ENCODE measurements around the gene KLK8. TPM values are rescaled to one million over a fixed set of nuclear protein-coding genes. Genes with fewer than 3 reads are reported as not detected.
"Not testable (repeated sequence)": the region's sequence is repeated elsewhere in the genome, so short reads cannot be mapped to it uniquely, and the experiment has no call there.

Gene KLK8
- total RNA-seq, 2 experiments from 2014 or later = not detected

DNA sequence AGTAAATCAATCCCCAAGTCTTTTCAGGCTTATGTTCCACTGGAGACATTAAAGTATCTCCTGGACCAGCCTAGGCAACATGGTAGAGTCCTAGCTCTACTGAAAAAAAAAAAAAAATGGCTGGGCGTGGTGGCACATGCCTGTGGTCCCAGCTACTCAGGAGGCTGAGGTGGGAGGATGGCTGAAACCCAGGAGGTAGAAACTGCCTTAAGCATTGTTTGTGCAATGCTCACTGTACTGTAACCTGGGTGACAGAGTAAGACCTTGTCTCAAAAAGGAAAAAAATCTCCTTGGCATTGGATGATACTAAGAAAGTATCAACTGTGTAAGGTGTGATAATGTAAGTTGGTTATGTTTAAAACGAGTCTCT lies 8.8 kb downstream of the KLK8 start:
- H3K4me1 Mint-ChIP-seq = no peaks in the 10 kb centered on the region
- no peak overlapping the region for H3K4me3 Mint-ChIP-seq
- POLR2A ChIA-PET = no interaction called here
- DNase-seq = no peak
- no peaks in the 10 kb centered on the region for H3K36me3 Mint-ChIP-seq (ENCODE audit: low read depth)
- CTCF ChIA-PET = no interaction called here
- H3K27ac Mint-ChIP-seq = no peak overlapping the region
- peaks cover 3% of the 10 kb centered on the region for H3K9me3 Mint-ChIP-seq
- peaks cover 20% of the 10 kb centered on the region for H3K27me3 Mint-ChIP-seq

DNA sequence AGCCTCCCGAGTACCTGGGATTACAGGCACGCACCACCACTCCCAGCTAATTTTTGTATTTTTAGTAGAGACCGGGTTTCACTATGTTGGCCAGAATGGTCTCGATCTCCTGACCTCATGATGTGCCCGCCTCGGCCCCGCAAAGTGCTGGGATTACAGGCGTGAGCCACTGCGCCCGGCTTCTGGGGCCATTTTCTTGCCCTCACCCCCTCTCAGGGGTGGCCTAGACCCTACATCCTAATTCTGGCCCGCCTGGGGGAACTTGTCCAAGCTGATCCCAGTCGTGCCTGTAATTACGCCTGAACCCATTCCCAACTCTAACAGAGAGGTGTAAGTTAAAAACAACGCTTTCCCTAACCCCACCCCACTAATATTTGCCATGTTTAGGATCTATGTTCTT lies 17.0 kb downstream of the KLK8 start:
- peaks cover 21% of the 10 kb centered on the region for H3K27me3 Mint-ChIP-seq
- DNase-seq; H3K4me3 Mint-ChIP-seq; POLR2A ChIA-PET; H3K36me3 Mint-ChIP-seq (ENCODE audit: low read depth); H3K4me1 Mint-ChIP-seq; H3K27ac Mint-ChIP-seq; H3K9me3 Mint-ChIP-seq: not testable (repeated sequence)
- CTCF ChIA-PET = interaction anchor here (0.6 kb wide), 1 partner anchor 647 kb away, joined by 4 read pairs; no protein-coding TSS in a partner anchor

DNA sequence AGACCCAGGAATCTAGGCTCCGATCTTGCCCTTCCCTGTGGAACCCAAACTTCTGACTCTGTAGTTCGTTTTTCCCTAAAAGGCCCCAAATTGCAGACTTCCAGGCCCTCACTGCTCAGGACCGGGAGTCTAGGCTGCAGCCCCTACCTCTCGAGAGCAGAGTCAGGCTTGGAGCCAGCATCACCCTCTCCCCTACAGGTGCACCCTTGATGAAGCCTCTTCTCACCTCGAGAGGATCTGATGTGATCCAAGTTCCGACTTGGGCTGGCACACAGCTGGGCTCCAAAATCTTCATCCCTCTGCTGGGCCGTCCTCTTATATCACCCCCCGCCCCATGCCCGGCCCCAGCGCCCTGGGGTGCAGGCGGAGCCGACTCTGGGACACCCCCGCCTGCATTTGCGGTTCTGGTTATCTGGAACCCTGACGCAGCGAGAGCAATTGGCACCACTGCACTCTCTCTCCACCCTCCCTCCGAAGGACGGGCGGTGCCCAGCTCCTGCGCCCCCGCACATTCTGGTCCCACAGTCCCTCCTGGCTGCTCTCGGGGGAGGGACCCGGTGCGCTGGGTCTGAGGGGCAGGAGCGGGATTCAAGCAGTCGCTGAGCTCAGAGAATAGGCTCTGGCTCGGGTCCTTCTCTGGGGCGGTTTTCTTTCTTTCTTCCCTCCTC lies 17.6 kb downstream of the KLK8 start, which contains the start of gene KLK7:
TSS of gene KLK7 (minus strand) at position 293 of the 668 bp plus-strand sequence. CDS start 1,518 bp downstream, outside the sequence.
- CTCF ChIA-PET = interaction anchor here (0.5 to 0.6 kb wide), 2 partner anchors 37 to 647 kb away, joined by 3 to 4 read pairs; no protein-coding TSS in a partner anchor
- Mint-ChIP-seq H3K27ac (no peak within 1 kb of the TSS), H3K27me3 (peaks cover 17% of the 10 kb centered on the region), H3K4me3 (no peak within 1 kb of the TSS), H3K36me3 (ENCODE audit: low read depth) (no peaks in the 10 kb centered on the region), H3K4me1 (no peaks in the 10 kb centered on the region), H3K9me3 (no peaks in the 10 kb centered on the region)
- no peak for DNase-seq
- POLR2A ChIA-PET = no interaction called here

DNA sequence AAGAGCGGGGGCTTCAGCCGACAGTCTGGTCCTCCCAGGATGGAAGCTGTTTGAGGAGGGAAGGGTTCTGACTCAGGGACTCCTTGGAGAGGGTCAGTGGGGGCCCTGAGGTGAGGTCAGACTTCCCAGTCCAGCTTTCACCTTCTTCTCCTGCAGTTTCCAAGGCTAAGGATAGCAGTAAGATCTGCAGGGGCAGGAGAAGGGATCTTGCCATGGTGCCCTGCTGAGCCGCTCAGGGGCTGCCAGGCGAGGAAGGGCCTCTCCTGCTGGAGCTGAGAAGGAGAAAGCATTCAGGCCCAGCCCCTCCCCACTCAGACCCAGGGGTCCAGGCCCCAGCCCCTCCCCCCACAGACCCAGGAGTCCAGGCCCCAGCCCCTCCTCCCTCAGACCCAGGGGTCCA lies 19.2 kb downstream of the KLK8 start:
- no peaks in the 10 kb centered on the region for H3K9me3 Mint-ChIP-seq
- no peaks in the 10 kb centered on the region for H3K36me3 Mint-ChIP-seq (ENCODE audit: low read depth)

DNA sequence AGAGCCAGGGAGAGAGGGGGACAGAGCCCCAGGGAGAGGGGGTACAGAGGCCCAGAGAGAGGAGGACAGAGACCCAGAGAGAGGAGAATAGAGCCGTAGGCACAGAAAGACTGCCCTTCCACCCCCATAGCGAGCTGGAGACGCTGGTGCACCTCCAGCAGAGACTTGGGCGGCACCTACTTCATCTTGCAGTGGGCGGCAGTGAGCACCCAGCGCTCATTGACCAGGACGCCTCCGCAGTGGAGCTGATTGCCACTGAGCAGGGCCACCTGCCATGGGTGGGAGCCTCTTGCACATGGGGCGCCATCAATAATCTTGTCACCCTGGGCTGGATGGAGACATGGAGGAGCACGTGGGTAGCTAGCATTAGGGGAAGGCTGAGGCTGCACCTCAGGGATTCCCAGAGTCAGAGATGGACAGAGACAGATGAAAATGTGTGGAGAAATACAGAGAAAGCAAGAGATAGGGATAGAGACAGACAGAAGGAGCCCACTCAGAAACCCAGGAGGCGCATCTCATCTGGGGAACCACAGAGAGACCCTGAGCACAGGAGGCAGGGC lies 19.7 kb downstream of the KLK8 start:
- peaks cover 14% of the 10 kb centered on the region for H3K27me3 Mint-ChIP-seq
- H3K27ac Mint-ChIP-seq = no peak overlapping the region
- DNase-seq = no peak
- H3K36me3 Mint-ChIP-seq (ENCODE audit: low read depth) = no peaks in the 10 kb centered on the region
- no peaks in the 10 kb centered on the region for H3K4me1 Mint-ChIP-seq
- H3K9me3 Mint-ChIP-seq = no peaks in the 10 kb centered on the region
- ChIA-PET POLR2A (no interaction called here), CTCF (no interaction called here)
- H3K4me3 Mint-ChIP-seq = no peak overlapping the region

More for the DNA sequence above, 19.2 kb downstream of the KLK8 start:
- peaks cover 14% of the 10 kb centered on the region for H3K27me3 Mint-ChIP-seq
- H3K27ac Mint-ChIP-seq = no peak overlapping the region
- DNase-seq = no peak
- no peak overlapping the region for H3K4me3 Mint-ChIP-seq
- ChIA-PET CTCF (no interaction called here), POLR2A (no interaction called here)
- no peaks in the 10 kb centered on the region for H3K4me1 Mint-ChIP-seq

DNA sequence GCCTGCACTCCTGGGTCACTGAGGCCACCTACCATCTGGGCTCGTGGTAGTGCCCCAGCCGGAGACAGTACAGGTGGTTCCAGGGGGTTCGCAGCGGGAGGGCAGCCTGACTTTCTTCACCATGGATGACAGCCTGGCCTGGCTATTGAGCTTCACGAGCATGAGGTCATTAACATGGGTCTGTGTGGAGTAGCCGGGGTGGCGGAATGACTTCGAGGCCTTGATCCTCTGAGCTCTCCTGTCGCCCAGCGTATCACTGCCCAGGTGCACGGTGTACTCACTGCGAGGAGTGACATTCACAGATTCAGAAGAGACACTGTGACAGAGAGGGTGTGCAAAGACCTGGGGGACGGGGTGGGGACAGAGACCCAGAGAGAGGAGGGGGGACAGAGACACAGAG lies 21.2 kb downstream of the KLK8 start:
- no peak overlapping the region for H3K4me3 Mint-ChIP-seq
- ChIA-PET CTCF (no interaction called here), POLR2A (no interaction called here)
- no peak overlapping the region for H3K27ac Mint-ChIP-seq
- no peaks in the 10 kb centered on the region for H3K9me3 Mint-ChIP-seq
- H3K36me3 Mint-ChIP-seq (ENCODE audit: low read depth) = no peaks in the 10 kb centered on the region
- peaks cover 20% of the 10 kb centered on the region for H3K27me3 Mint-ChIP-seq
- DNase-seq = no peak
- H3K4me1 Mint-ChIP-seq = no peaks in the 10 kb centered on the region

DNA sequence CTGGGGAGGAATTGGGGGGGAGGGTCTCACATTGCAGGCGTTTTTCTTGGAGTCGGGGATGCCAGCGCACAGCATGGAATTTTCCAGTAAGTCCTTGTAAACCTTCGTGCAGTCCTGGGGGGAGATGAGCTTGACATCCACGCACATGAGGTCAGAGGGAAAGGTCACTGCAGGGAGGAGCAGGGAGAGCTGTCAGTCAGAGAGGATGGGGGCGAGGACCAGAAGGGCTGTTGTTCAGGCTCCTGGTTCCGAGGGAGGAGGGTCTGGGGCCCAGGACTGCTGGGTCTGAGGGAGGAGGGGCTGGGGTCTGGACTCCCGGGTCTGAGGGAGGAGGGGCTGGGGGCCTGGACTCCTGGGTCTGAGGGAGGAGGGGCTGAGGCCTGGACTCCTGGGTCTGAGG lies 21.6 kb downstream of the KLK8 start:
- CTCF ChIA-PET = no interaction called here
- POLR2A ChIA-PET = no interaction called here
- Mint-ChIP-seq H3K4me1 (no peaks in the 10 kb centered on the region), H3K9me3 (no peaks in the 10 kb centered on the region), H3K27me3 (peaks cover 16% of the 10 kb centered on the region), H3K4me3 (no peak overlapping the region), H3K36me3 (ENCODE audit: low read depth) (no peaks in the 10 kb centered on the region), H3K27ac (no peak overlapping the region)
- no peak for DNase-seq

DNA sequence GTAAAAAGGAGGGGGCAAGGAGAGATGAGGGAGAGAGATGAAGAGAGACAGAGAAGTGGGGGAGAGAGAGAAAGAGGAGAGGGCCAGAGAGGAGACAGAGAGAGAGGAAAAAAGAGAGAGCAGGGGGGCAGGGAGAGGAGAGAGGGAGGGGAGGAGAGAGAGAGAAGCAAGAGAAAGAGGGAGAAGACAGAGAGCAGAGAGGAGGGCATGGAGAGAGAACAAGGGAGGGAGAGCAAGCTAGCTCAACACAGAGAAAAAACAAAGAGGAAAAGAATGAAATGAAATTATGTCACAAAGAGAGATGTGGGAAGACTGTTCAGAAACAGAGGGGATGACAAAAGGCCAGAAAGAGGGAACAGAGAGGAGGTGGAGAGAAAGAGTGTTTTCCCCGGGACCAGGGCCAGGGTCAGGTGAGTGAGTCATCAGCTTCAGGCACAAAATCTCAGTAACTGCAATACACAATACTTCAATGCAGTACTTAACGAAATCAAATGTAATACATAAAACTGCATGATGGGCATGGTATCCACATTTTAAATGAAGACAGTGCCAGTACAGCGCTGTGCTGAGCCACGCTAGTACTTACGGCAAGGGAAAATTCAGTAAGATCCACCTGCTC lies 22.5 kb downstream of the KLK8 start:
- no peak overlapping the region for H3K4me3 Mint-ChIP-seq
- peaks cover 10% of the 10 kb centered on the region for H3K27me3 Mint-ChIP-seq
- H3K27ac Mint-ChIP-seq = no peak overlapping the region
- no peak for DNase-seq
- H3K4me1 Mint-ChIP-seq = no peaks in the 10 kb centered on the region
- CTCF ChIA-PET = no interaction called here
- H3K9me3 Mint-ChIP-seq = no peaks in the 10 kb centered on the region
- no peaks in the 10 kb centered on the region for H3K36me3 Mint-ChIP-seq (ENCODE audit: low read depth)
- POLR2A ChIA-PET = no interaction called here

DNA sequence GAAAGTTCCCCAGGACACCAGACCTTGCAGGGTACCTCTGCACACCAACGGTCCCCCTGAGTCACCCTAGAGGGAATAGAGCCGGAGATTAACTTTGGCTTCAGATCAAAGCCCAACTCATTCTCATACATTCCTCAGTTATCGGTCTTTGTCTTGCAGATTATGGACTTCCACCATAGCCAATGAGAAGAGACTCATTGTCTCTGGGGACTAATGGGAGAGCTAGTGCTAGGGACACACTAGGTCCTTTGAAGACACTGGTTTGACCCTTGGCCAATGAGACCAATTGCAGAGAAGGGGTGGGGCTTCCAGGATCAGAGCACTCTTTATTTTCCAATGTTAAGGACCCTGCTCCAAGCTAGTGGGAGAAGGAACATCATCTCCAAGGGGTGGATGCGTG lies 23.8 kb downstream of the KLK8 start:
- POLR2A ChIA-PET = no interaction called here
- Mint-ChIP-seq H3K36me3 (ENCODE audit: low read depth) (no peaks in the 10 kb centered on the region), H3K4me1 (no peaks in the 10 kb centered on the region), H3K27me3 (peaks cover 6% of the 10 kb centered on the region), H3K27ac (no peak overlapping the region), H3K4me3 (no peak overlapping the region), H3K9me3 (no peaks in the 10 kb centered on the region)
- DNase-seq = no peak
- CTCF ChIA-PET = no interaction called here

DNA sequence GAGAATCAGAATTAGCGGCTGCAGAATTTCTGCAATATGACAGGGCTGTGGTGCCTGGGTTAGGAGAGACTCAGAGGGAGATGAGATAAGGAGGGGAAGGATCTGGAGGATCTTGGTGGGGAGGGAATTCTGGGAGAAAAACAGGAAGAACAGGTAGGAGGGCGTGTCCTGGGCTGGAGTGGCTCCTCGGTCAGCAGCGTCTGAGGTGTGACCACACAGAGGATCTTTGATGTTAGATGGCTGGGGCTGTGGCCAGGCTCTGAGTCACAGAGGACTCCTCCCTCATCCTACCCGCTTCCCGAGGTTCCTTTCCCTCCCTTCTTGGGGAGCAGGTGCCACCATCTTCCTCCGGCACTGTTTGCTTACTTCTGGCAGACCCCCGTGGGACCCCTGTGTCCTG lies 25.6 kb downstream of the KLK8 start:
- no peak overlapping the region for H3K4me3 Mint-ChIP-seq
- CTCF ChIA-PET = no interaction called here
- POLR2A ChIA-PET = no interaction called here

DNA sequence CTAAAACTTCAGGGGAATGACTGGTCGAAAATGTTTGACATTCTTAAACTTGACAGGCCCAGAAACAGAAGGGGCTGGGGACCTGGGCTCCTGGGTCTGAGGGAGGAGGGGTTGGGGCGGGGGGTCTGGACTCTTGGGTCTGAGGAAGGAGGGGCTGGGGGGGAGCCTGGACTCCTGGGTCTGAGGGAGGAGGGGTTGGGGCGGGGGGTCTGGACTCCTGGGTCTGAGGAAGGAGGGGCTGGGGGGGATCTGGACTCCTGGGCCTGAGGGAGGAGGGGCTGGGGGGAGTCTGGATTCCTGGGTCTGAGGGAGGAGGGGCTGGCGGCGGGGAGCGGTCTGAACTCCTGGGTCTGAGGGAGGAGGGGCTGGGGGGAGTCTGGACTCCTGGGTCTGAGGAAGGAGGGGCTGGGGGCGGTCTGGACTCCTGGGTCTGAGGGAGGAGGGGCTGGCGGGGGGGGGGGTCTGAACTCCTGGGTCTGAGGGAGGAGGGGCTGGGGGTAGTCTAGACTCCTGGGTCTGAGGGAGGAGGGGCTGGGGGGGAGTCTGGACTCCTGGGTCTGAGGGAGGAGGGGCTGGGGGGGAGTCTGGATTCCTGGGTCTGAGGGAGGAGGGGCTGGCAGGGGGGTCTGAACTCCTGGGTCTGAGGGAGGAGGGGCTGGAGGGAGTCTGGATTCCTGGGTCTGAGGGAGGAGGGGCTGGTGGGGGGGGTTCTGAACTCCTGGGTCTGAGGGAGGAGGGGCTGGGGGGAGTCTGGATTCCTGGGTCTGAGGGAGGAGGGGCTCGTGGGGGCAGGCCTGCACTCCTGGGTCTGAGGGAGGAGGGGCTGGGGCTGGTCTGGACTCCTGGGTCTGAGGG lies 26.5 kb downstream of the KLK8 start:
- ChIA-PET POLR2A (no interaction called here), CTCF (no interaction called here)
- Mint-ChIP-seq H3K4me3 (no peak overlapping the region), H3K27me3 (peaks cover 6% of the 10 kb centered on the region), H3K4me1 (no peaks in the 10 kb centered on the region), H3K36me3 (ENCODE audit: low read depth) (no peaks in the 10 kb centered on the region), H3K27ac (no peak overlapping the region), H3K9me3 (no peaks in the 10 kb centered on the region)
- no peak for DNase-seq

More for the DNA sequence above, 25.6 kb downstream of the KLK8 start:
- no peak overlapping the region for H3K27ac Mint-ChIP-seq
- no peaks in the 10 kb centered on the region for H3K36me3 Mint-ChIP-seq (ENCODE audit: low read depth)
- no peaks in the 10 kb centered on the region for H3K4me1 Mint-ChIP-seq
- no peaks in the 10 kb centered on the region for H3K9me3 Mint-ChIP-seq
- peaks cover 6% of the 10 kb centered on the region for H3K27me3 Mint-ChIP-seq
- DNase-seq = no peak

DNA sequence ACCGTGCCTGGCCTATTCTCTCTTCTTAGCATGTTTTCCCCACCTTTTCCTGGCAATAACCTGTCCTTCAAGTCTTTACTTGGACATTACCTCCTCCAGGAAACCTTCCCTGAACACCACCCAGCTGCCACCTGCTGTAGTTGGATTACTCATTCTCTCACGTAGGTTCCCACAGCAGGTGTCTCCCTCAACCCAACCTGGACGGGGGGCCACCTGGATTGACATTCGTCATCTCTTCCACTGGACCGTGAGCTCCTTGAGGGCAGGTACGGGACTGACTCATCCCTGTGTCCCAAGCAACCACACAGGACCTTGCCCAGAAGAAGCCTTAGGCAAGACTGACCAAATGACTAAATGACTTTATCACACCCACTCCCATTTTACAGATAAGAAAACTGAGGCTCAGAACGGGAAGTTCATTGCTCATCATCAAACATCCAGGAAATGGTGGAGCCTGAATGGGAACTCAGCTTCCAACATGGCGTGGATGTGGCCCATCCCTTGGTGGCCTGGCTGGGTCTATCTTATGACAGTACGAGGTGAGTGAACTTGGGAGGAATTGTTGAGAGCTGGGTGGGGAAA lies 28.5 kb downstream of the KLK8 start:
- no peaks in the 10 kb centered on the region for H3K4me1 Mint-ChIP-seq
- peaks cover 6% of the 10 kb centered on the region for H3K27me3 Mint-ChIP-seq
- no peak for DNase-seq
- no peak overlapping the region for H3K4me3 Mint-ChIP-seq
- H3K9me3 Mint-ChIP-seq = no peaks in the 10 kb centered on the region
- POLR2A ChIA-PET = no interaction called here
- no peak overlapping the region for H3K27ac Mint-ChIP-seq
- H3K36me3 Mint-ChIP-seq (ENCODE audit: low read depth) = no peaks in the 10 kb centered on the region
- CTCF ChIA-PET = no interaction called here

DNA sequence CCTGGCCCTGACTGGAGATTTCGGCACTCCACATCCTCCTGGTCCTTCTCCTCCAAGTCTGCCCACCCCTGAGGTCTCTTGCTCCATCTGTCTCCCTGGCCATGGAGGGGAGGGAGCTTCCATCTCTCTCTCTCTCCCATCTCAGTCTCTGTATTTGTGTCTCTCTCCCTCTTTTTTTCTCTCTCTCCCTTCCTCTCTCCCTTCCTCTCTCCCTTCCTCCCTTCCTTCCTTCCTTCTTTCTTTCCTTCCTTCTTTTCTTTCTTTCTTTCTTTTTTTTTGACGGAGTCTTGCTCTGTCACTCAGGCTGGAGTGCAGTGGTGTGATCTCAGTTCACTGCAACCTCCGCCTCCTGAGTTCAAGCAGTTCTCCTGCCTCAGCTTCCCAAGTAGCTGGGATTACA lies 31.6 kb downstream of the KLK8 start:
- DNase-seq; H3K36me3 Mint-ChIP-seq (ENCODE audit: low read depth); H3K4me3 Mint-ChIP-seq; H3K27ac Mint-ChIP-seq; H3K4me1 Mint-ChIP-seq; H3K9me3 Mint-ChIP-seq; CTCF ChIA-PET; H3K27me3 Mint-ChIP-seq; POLR2A ChIA-PET: not testable (repeated sequence)
